Left colon (tissue), 2 donors: ENCODE results near the gene ITGA11. TPM values are rescaled to one million over a fixed set of nuclear protein-coding genes. Genes with fewer than 3 reads are reported as not detected.
A peak's percentile ranks its signal among the peaks of the same experiment; 100 is the strongest.
"Not testable (repeated sequence)": the region's sequence is repeated elsewhere in the genome, so short reads cannot be mapped to it uniquely, and the experiment has no call there.

ENCODE experiments used
- ATAC-seq: fragments of 200-7000 bp; cut with Tn5 transposase; one replicate; pipeline ENCODE4 v1.9.1; 2020; ENCODE audit warnings: mild to moderate bottlenecking, moderate library complexity
- DNase-seq, 2 donors: peaks; one replicate each; pipeline ENCODE4 v3.0.0-alpha.2; 2020
- intact Hi-C, 2 donors: fragments of 100-400 bp; cut with DNase I in 1 of 2; cut with micrococcal nuclease in 1 of 2; formaldehyde crosslinking; loops; one replicate each; pipeline versions ENCODE4 v1.11.2 to v1.14.0; 2022; cut with DNase I, micrococcal nuclease
- total RNA-seq, 2 donors: library from RNA; stranded (reverse); fragmentation: NEBNext Ultra II Directional; extraction: Animal tissue kit (Norgen Biotek cat#: 25700); gene quantifications; one replicate each; pipeline ENCODE4 v1.2.1, GENCODE V29; 2021
- donor health status: DM: no; HTN: no; CAD: no.
- donor health status: DM: yes; HTN: yes; CAD: no.

Gene ITGA11
- total RNA-seq, 2 donors from 2014 or later: 1.4 to 2.4 TPM

DNA sequence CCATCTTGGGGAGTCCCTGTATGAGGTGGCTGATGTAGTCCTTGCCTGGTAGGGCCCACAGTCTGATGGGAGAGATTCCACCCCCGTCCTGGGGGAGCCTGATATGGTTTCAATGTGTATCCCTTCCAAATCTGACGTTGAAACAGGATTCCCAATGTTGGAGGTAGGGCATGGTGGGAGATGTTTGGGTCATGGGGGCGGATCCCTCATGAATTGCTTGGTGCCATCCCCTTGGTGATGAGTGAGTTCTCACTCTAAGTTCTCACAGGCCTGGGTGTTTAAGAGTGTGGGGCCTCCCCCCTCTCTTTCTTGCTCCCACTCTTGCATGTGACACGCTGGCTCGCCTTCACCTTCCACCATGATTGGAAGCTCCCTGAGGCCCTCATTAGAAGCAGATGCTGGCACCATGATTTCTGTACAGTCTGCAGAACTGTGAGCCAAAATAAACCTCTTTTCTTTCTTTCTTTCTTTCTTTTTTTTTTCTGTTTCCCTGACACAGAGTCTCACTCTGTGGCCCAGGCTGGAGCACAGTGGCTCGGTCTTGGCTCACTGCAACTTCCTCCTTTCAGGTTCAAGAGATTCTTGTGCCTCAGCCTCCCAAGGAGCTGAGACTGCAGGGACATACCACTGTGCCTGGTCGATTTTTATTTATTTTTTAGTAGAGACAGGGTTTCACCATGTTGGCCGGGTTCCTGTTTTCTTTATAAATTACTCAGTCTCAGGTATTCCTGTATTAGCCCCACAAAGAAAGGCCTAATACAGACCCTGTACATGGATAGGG is 28.6 kb downstream of the ITGA11 start:
- DNase-seq: no peak

DNA sequence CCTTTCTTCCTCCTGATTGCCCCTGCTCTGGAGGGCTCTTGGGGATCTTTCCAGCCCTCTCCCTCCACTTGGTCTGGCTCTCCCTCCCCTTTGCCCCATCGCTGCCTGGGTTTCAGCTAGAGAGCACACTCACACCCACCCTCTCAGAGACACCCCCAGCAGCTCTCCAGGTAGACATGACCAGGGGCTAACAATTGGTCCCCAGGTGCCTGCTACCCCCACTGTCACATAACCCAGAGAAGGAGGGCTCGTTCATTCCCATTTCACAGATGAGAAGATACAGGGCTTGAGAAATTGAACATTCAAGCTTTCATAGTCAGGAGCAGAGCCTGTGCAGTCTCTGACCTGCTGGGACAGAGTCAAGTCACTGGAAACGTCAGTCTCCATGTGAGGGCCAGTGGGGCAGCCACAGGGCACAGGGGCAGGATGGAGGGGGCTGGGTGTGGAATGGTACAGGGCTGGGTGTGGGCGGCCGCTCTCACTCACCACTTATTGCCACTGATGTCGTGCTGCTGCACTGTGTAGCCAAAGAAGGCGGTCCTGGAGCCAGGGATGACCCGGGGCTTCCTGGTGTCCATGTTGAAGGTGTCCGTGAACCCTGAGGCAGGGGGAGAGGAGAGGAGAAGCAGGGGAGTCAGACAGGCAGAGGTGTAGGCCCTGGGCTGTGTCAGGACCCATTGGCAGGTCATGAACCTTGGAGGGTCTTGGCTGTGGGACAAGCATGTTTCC is 29.4 kb downstream of the ITGA11 start:
- DNase-seq (no peak), ATAC-seq (no peak)
- intact Hi-C loops: no loop called here

More for the DNA sequence above, 28.6 kb downstream of the ITGA11 start:
- intact Hi-C loops: no loop called here
- no peak for ATAC-seq

DNA sequence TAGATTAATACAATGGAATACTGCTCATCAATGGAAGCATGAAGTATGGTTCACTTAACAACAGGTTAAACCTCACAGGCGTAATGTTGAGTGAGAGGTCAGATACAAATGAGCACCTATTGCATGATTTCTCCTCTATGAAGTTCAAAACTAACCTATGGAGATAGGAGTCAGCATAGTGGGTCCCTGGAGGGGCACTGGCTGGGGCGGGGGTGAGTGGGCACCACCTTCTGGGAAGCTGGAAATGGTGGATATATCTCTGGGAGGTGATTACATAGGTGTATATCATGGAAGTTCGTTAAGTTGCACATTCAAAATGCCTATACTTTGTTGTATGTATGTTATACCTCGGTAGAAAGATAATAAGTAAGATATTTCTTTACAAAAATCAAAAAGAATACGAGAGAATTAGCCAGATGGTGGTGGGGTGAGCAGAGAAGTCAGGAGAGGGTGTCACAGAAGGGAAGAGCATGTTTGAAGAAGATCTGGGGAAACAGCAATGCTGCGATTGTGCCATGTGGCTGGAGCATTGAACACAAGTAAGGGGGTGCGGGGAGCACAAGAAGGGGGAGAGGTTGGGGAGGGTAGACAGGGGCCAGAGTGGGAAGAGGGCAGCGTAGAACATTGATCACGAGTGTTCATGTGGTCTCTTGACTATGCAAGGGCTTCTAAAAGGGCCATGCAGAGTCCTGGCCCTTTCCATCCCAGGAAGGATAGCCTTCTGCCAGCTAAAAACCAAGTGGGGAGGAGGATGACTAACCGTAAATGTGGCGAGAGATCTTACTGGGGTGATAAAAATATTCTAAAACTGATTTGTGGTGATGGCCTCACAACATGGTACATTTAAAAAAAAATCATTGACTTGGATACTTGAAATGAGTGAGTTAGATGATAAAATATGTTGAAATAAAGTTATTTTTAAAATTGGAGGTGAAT is 30.2 kb downstream of the ITGA11 start:
- DNase-seq: no peak
- intact Hi-C loops: no loop called here
- peak; percentile 21 for ATAC-seq

DNA sequence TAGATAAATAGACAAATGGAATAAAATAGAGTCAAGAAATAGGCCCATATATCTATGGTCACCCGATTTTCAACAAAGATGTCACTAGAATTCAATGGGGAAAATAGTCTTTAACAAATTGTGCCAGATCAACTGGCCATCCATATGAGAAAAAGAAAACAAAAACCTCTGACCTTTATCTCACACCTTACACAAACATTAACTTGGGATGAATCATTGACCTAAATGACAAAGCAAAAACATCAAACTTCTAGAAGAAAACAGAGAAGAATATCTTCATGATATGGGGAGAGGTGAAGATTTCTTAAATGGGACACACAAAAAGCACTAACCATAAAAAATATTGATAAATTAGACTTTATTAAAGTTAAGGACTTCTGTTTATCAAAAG is 31.9 kb downstream of the ITGA11 start:
- intact Hi-C loops: no loop called here
- ATAC-seq: no peak
- DNase-seq: no peak

DNA sequence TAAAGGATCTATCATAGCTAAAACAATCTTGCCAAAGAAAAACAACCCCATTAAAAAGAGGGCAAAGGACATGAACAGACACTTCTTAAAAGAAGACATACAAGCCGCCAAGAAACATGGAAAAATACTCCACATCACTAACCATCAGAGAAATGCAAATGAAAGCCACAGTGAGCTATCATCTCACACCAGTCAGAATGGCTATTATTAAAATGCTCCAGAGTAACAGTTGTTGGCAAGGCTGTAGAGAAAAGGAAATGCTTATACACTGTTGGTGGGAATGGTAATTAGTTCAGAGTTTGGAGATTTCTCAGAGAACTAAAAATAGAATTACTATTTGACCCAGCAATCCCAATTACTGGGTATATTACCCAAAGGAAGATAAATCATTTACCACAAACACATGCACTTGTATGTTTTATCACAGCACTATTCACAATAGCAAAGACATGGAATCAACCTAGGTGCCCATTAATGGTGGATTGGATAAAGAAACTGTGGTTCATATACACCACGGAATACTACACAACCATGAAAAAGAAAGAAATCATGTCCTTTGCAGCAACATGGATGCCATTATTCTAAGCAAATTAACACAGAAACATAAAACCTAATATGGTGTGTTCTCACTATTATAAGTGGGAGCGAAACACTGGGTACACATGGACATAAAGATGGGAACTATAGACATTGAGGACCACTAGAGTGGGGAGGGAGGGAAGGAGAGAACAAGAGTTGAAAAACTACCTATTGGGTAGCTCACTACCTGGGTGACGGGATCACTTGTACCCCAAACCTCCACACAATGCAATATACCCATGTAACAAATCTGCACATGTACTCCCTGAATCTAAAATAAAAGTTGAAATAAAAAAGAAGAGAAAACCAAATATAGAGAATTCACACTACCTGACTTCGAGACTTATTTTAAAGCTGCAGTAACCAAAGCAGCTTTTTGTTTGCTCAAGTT is 32.6 kb downstream of the ITGA11 start:
- no peak for ATAC-seq

DNA sequence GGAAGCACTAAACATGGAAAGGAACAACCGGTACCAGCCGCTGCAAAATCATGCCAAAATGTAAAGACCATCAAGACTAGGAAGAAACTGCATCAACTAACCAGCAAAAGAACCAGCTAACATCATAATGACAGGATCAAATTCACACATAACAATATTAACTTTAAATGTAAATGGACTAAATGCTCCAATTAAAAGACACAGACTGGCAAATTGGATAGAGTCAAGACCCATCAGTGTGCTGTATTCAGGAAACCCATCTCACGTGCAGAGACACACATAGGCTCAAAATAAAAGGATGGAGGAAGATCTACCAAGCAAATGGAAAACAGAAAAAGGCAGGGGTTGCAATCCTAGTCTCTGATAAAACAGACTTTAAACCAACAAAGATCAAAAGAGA is 34.0 kb downstream of the ITGA11 start:
- intact Hi-C loops, ATAC-seq, DNase-seq: not testable (repeated sequence)

More for the DNA sequence above, 32.6 kb downstream of the ITGA11 start:
- no peak for DNase-seq
- intact Hi-C loops: no loop called here

DNA sequence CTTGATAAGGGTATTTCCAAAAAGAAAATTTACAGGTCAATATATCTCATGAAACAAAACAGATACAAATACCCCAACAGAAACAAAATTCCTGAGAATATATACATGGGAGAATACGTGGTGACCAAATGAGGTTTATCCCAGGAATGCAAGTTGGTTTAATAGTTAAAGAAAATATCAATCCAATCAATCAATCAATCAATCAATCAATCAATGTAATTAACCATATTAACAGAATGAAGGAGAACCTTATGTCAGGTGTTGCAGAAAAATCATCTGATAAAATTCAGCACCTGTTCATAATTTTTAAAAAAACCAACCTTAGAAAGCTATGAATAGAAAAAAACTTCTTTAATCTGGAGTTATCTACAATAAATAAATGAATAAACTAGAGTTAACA is 35.9 kb downstream of the ITGA11 start:
- intact Hi-C loops: no loop called here
- DNase-seq: no peak
- no peak for ATAC-seq

DNA sequence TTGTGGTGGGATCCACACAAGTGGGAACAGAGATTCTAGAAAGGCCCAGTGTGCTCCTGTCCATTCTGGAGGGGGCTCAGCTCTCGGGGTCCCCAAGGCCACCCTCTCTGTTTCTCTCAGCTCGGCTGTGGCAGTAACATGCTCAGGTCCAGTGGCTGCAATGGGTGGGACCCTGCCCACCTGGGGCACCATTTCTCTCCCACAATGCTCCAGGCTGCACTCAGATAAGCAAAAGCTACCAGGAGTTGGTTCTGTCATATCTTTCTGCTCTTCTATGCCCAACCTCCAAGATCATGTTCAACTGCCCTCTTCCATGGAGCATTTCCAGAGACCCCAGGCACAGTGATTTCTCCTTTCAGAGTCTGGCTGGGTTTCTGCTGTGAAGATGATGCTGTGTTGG is 40.8 kb downstream of the ITGA11 start:
- ATAC-seq (no peak), DNase-seq (no peak)
- intact Hi-C loops: no loop called here

DNA sequence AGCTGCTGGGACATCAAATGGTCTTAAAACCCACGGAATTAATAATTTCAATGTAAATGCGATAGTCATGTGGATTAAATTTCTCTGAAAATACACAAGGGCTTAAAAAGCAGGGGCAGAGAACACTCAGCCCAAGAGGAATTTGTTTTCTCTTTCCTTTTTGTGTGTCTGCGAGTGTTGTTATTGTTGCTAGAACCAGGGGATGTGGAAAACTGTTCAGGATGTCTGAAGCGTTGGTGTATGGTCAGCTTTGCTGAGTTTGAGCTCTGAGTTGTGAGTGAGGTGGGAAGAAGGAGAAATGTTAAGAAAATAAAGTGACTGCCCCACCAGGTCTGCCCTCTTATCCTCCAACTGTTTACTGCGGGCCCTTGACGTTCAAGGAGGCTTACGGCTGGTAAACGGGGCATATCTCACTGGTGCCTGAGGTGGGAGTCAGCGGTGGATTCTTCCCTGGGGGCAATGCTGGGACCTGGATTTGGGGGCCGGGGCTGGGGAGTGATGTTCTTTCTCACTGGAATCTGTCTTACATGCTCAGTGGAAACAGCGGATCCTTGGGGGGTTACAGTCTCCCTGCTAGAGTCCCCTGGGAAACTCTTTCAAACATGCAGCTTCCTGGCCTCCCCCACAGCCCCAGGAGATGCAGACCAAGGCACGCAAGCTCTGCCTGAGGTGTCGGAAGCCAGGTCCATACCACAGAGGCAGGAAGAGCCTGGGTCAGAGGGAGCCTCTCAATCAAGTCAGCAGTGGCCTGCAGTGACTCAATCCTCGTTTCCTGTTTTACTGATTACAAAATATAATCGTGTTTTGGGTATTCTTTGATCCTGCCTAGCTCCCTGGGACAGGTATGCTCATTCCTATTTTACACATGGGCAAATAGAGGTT is 41.8 kb downstream of the ITGA11 start:
- ATAC-seq (no peak), DNase-seq (no peak)
- intact Hi-C loops: loop anchor here in 1 of 2 donors (10.0 kb wide), 2 partner anchors 85 to 135 kb away; no protein-coding TSS in a partner anchor

DNA sequence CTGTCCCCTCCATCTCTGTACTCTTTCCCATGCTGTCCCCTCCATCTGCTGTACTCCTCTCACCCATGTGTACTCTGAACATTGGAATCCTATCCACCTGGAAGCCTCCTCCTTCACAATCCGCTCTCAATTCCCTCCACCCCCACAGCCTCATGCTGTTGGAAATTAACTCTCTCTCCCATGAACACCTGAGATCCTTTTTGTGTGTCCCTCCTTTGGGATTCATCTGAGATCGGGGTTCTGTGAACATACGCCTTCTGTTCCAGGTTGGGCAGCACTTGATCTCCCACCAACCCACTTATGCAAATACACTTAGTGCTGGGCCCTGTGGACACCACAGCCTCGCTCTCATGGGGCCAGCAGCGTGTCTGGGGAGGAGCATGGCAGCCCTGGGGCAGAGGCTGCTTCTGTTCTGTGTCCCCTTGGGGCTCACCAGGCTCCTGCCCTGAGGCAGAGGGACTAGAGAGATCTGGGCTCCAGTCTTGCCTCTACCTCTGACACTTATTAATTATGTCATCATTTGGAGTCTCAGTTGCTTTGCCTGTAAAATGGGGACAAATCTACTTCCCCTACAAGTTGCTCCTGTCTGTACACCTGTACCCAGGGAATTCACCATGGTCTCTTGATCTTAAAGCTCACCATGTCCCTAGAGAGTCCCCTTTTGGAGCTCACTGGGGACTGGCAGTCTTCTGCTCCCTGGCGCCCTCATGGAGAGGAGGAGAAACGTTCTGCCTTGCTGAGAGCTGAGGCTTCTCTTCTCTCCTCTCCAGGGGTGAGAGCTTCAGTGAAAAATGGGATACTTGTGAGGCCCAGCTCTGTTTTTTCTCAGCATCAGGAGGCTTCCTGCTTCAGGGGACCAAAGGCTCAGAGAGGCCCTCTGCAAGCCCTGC is 42.7 kb downstream of the ITGA11 start:
- intact Hi-C loops: loop anchor here in 1 of 2 donors (10.0 kb wide), 2 partner anchors 84 to 134 kb away; no protein-coding TSS in a partner anchor
- ATAC-seq (no peak), DNase-seq (no peak)

DNA sequence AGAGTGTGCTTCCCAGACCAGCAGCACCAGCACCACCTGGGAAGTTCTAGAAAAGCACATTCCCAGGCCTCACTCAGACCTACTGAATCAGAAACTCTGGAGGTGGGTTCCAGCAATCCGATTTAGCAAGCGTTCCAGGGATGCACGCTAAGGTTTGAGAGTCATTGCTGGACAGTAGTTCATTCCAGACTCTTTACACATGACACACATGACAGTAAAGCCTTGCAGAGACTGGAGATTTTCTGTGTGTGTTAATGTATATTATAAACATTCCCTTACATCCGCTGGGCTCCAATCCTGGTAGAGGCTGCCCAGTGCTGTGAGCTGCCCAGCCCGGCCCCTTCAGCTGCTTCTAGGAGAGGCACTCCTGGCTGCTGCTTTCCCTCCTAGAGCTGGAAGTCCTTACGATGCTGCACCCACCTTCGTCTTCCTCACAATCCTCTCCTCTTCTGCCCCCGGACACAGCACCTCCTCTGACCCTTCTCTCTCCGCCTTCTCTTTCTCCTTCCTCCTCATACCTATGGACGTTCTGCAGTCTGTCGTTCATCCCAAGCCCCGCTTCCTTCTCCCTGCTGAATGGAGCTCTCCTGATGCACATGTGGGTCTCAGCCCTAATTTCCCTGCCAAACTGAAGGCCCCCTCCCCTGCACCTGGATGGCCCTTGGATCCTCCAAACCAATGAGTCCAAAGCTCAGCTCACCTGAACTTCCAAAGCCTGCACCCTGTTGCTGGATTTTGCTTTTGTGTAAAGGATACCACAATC is 44.4 kb downstream of the ITGA11 start:
- DNase-seq: no peak
- intact Hi-C loops: loop anchor here in 1 of 2 donors (10.0 kb wide), 2 partner anchors 83 to 133 kb away; no protein-coding TSS in a partner anchor
- ATAC-seq: no peak

DNA sequence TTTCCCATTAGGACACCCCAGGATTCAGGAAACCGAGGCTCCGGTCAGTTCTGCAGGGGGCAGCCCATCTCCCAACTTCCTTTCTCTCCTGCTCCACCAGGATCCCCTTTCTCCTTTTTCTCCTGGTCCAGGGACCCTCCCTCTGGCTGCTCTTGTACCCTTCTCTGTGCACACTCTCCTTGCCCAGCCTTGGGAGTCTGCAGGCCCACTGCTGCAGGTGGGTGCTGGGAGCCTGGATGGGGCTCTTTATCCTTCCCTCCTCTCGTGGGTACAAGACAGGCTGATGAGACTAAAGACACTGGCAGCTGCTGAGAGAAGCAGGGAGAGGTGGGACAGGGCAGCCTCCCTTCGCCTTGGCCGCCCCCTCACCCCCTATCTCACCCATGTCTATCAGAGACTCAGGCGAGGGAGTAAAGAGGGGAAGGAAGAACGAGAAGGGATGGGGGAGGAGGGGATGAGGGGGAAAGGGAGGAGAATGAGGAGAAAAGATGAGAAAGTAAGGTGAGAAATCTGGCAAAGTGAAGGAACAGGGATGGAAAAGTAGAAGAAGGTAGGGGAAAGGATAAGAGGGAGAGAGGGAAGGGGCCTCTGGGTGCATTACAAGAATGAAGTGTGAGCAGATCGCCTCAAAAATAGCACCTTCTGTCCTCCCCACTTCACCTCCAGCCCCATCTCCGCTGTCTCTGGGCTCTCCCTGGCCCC is 45.2 kb downstream of the ITGA11 start:
- intact Hi-C loops: loop anchor here in 1 of 2 donors (10.0 kb wide), 2 partner anchors 82 to 132 kb away; no protein-coding TSS in a partner anchor
- no peak for ATAC-seq
- no peak for DNase-seq

DNA sequence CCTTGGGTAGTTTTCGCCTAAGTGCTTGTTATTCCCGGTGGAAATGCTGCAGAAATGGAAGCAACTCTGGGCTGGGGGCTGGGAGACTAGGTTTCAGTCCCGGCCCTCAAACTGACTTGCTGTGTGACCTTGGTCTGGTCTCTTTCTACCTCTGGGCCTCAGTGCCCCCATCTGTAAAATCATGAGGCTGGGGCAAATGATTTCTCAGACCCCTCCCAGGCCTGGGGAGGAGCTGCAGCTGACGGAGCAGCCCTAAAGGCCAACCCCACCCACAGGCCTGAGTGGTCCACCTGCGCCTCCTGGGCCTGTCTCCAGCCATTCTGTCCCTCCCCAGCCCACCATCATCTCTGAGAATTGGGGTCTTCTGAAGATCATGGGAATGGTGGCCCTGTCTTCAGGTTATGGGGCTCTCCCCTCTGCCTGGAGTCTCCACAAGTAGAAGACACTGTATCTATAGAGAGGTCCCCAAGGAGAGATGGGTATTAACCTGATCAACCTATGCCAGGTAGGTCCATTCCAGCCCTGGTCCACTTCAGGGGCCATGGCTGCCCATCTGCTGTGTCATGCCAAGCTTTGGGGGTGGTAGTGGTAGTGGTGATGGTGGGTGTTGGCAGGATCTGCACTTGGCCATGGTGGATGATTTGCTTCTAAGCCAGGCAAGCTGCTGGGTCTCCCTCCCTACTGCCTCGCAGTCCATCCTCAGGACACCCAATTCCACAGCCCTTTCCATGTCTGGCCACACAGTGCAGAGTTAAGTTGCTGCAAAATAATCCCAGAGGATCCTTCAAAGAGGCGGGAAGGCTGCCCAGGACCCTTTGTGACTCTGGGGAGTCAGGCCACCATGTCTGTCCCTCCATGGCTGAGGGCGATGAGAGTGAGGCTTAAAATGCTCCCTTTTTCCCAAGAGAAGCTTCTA is 46.0 kb downstream of the ITGA11 start:
- no peak for DNase-seq
- ATAC-seq: no peak
- intact Hi-C loops: loop anchor here in 1 of 2 donors (10.0 kb wide), 2 partner anchors 81 to 131 kb away; no protein-coding TSS in a partner anchor

DNA sequence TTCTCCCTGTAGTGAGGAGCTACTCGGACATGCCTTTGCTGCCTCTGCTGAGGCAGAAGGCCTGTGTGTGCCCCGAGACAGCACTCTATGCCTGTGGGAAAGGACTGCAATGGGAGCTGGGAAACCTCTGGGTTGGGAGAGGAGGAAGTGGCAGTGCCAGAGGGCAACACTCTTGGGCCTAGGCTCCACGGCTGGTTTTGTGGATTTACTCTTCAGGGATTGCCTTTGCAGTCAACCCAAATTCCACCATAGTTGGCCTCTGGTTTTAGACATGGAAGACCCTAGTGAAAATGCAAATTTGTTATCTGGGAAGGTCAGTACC is 46.8 kb downstream of the ITGA11 start:
- intact Hi-C loops: loop anchor here in 1 of 2 donors (10.0 kb wide), 2 partner anchors 80 to 130 kb away; no protein-coding TSS in a partner anchor
- ATAC-seq (no peak), DNase-seq (no peak)
